ENCODE measurements around the gene CCBE1.

DNA sequence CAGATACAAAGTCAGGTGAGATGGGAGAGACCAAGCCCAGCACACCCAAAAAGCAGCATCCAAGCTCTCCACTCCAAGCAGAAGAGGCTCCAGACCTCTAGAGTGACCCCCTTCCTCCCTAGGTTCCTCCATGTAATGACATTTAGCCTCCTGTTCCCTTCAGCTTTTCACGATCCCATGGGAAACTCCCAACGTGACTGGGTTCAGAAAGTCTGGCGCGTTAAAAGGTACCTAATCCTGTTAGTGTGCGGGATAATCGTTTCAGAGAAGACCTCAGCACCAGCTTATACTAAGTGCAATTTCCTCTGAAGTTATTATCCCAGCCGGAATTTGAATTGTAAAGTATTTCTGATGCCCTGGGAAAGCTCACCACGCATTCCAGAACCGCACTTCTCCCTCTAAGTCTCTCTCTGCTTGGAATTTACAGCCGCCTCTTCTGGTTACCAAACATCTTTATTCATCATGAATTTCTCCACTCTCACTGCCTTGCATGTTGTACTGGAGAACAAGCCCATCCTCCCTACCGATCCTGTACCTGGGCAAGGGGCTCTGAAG is 46.9 kb downstream of the CCBE1 start:
- TF ChIP-seq SP1 (IDR thresholded peaks at IDR 0.05) (no peak), FOXA1 (IDR thresholded peaks at IDR 0.05) (no peak), NFRKB (IDR thresholded peaks at IDR 0.05) (no peak), FOXM1 (IDR thresholded peaks at IDR 0.05; ENCODE audit: borderline replicate concordance) (no peak), BHLHE40 (IDR thresholded peaks at IDR 0.05; ENCODE audit: borderline replicate concordance) (no peak), ELF4 (IDR thresholded peaks at IDR 0.05) (no peak)

Data from HEK293T (cell line).